Astrocyte (in vitro differentiated cells and primary cell): Measurements from ENCODE around the gene GABRA6.

Source experiments
- EZH2 ChIP-seq: IDR thresholded peaks from 2 replicates; pipeline ENCODE4 v1.6.1; 2012; ENCODE audit warnings: mild to moderate bottlenecking, low read length, inconsistent platforms; ENCODE audit not compliant: insufficient read depth
- TF ChIP-seq, protein P1 (sequence below): IDR thresholded peaks from 2 replicates; pipeline ENCODE4 v1.5.1; 2011; ENCODE audit warnings: low read depth, mild to moderate bottlenecking, inconsistent platforms, low read length, moderate library complexity; ENCODE audit not compliant: insufficient read depth

DNA sequence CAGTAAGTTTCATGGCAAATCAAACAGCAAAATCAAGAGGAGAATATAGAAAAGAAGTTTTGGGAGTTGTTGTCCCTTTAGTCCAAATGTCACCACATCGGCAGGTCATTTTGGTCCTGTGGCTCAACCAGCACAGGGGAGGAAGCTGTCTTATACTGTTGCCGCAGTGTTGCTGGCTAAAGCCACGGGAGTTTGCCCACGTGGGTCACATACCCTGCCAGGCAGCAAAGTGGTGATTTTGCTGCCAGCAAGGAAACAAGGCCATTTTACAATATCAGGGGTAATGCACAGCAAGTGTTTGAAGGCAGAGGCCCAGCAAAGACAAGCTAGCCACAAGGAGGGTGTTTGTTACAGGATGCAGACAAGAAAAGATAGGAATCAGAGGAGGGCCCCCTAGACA lies 14.5 kb downstream of the GABRA6 start:
- TF ChIP-seq, protein P1, sequence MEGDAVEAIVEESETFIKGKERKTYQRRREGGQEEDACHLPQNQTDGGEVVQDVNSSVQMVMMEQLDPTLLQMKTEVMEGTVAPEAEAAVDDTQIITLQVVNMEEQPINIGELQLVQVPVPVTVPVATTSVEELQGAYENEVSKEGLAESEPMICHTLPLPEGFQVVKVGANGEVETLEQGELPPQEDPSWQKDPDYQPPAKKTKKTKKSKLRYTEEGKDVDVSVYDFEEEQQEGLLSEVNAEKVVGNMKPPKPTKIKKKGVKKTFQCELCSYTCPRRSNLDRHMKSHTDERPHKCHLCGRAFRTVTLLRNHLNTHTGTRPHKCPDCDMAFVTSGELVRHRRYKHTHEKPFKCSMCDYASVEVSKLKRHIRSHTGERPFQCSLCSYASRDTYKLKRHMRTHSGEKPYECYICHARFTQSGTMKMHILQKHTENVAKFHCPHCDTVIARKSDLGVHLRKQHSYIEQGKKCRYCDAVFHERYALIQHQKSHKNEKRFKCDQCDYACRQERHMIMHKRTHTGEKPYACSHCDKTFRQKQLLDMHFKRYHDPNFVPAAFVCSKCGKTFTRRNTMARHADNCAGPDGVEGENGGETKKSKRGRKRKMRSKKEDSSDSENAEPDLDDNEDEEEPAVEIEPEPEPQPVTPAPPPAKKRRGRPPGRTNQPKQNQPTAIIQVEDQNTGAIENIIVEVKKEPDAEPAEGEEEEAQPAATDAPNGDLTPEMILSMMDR = no peak
- no peak for TF ChIP-seq EZH2
